ENCODE data around the gene SIAH3.

Gene SIAH3

DNA sequence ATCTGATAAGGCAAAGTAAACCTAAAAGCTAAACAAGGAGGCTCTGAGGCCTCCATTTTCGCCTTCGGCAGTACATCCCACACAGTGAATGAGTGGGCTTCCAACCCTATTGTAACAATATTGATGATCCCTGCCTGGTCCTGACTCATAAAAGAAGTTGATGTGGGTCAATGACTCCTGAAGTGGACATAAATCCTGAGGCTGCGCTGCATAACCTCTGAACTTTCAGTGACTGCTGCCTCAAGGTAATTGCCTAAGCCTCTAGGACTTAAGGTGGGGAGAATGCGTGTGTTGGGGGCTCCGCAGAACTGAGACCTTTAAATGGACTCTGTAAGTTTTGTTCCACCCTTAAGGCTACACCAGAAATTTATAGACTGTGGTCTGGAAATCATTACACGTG, 42.6 kb downstream of the SIAH3 start:
- Histone ChIP-seq H2AFZ (ENCODE audit: low read depth, low read length, severe bottlenecking) (no peak overlapping the region), H3K27ac (ENCODE audit: low read depth, low read length) (no peak overlapping the region), H3K9me2 (replicated peaks; ENCODE audit: insufficient read depth, low read length) (no peaks in the 10 kb centered on the region), H3K27me3 (ENCODE audit: low read length) (no peaks in the 10 kb centered on the region), H3K4me3 (ENCODE audit: insufficient read depth, low read length, poor library complexity, severe bottlenecking) (no peak overlapping the region), H3K9ac (ENCODE audit: low read length) (no peak overlapping the region), H3K4me2 (ENCODE audit: low read depth, low read length, poor library complexity, severe bottlenecking) (no peak overlapping the region), H3F3A (ENCODE audit: insufficient read depth) (no peaks in the 10 kb centered on the region), H3K9me3 (ENCODE audit: insufficient read depth, low read length) (no peaks in the 10 kb centered on the region), H3K36me3 (ENCODE audit: low read length) (no peaks in the 10 kb centered on the region), H4K20me1 (ENCODE audit: low read depth, low read length) (no peaks in the 10 kb centered on the region), H3K79me2 (ENCODE audit: insufficient read depth, low read length) (no peaks in the 10 kb centered on the region)
- TF ChIP-seq, protein P1, sequence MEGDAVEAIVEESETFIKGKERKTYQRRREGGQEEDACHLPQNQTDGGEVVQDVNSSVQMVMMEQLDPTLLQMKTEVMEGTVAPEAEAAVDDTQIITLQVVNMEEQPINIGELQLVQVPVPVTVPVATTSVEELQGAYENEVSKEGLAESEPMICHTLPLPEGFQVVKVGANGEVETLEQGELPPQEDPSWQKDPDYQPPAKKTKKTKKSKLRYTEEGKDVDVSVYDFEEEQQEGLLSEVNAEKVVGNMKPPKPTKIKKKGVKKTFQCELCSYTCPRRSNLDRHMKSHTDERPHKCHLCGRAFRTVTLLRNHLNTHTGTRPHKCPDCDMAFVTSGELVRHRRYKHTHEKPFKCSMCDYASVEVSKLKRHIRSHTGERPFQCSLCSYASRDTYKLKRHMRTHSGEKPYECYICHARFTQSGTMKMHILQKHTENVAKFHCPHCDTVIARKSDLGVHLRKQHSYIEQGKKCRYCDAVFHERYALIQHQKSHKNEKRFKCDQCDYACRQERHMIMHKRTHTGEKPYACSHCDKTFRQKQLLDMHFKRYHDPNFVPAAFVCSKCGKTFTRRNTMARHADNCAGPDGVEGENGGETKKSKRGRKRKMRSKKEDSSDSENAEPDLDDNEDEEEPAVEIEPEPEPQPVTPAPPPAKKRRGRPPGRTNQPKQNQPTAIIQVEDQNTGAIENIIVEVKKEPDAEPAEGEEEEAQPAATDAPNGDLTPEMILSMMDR (IDR thresholded peaks at IDR 0.05; ENCODE audit: insufficient read depth, low read length, poor library complexity, severe bottlenecking): no peak
- TF ChIP-seq EZH2phosphoT487 (conservative IDR thresholded peaks at IDR 0.05; ENCODE audit: low read length): no peak

DNA sequence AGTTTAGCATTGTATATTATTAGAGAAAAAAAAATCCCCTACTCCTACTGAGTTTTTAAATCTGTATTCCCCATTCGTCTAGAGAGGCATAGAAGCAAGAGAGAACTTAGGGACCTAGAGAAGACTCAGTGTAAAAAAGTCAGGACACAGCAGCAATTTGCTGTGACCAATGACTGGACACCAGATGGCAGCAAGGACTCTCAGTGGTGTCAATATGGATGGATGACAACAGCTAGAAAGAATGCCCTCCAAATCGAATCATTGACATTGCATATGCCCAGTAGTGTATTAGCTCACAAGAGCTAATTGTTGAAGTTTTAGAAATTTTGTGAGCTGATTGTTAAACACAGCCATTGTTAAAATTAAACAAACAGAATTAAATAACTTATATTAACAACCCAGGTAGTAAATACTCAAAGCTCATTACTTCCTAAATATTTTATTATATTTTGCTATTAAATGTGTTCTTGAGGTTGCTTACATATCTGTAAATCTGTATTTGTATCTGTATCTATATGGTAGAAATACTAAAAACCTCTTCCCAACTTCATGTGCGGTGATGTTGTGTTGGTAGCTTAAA, 43.9 kb downstream of the SIAH3 start:
- no peaks in the 10 kb centered on the region for H3K27me3 ChIP-seq (ENCODE audit: low read length)
- no peaks in the 10 kb centered on the region for H4K20me1 ChIP-seq (ENCODE audit: low read depth, low read length)
- TF ChIP-seq, protein P1 (IDR thresholded peaks at IDR 0.05; ENCODE audit: insufficient read depth, low read length, poor library complexity, severe bottlenecking): no peak
- TF ChIP-seq EZH2phosphoT487 (conservative IDR thresholded peaks at IDR 0.05; ENCODE audit: low read length): no peak
- no peak overlapping the region for H3K4me2 ChIP-seq (ENCODE audit: low read depth, low read length, poor library complexity, severe bottlenecking)
- no peaks in the 10 kb centered on the region for H3K9me2 ChIP-seq (replicated peaks; ENCODE audit: insufficient read depth, low read length)
- no peak overlapping the region for H2AFZ ChIP-seq (ENCODE audit: low read depth, low read length, severe bottlenecking)
- no peaks in the 10 kb centered on the region for H3F3A ChIP-seq (ENCODE audit: insufficient read depth)
- no peak overlapping the region for H3K27ac ChIP-seq (ENCODE audit: low read depth, low read length)
- no peaks in the 10 kb centered on the region for H3K36me3 ChIP-seq (ENCODE audit: low read length)
- no peak overlapping the region for H3K9ac ChIP-seq (ENCODE audit: low read length)
- no peaks in the 10 kb centered on the region for H3K79me2 ChIP-seq (ENCODE audit: insufficient read depth, low read length)
- no peak overlapping the region for H3K4me3 ChIP-seq (ENCODE audit: insufficient read depth, low read length, poor library complexity, severe bottlenecking)
- no peaks in the 10 kb centered on the region for H3K9me3 ChIP-seq (ENCODE audit: insufficient read depth, low read length)

DNA sequence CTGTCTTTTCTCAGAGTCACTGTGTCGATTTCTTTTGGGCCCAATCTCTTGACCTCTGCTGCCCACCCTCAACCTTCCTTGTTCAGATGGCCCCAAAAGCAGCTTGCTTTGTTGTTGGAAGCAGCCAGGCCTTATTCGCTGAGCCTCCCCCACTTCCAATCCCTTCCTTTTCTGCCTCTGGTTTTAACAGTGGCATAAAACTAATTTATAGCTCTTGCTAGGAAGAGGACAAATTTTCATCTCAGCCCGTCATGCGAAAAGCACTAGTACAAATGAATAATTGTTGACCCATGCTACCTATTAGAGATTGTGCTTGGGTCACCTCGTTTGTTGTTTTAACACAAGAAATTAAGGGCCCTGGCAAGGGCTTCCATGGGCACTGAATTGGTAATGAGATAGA, 51.1 kb downstream of the SIAH3 start:
- H3K4me3 ChIP-seq (ENCODE audit: insufficient read depth, low read length, poor library complexity, severe bottlenecking): no peak overlapping the region
- H3K79me2 ChIP-seq (ENCODE audit: insufficient read depth, low read length): no peaks in the 10 kb centered on the region
- H3K9me3 ChIP-seq (ENCODE audit: insufficient read depth, low read length): no peaks in the 10 kb centered on the region
- H4K20me1 ChIP-seq (ENCODE audit: low read depth, low read length): no peaks in the 10 kb centered on the region
- H3K36me3 ChIP-seq (ENCODE audit: low read length): no peaks in the 10 kb centered on the region
- no peak overlapping the region for H3K4me2 ChIP-seq (ENCODE audit: low read depth, low read length, poor library complexity, severe bottlenecking)
- no peak overlapping the region for H3K27ac ChIP-seq (ENCODE audit: low read depth, low read length)
- no peaks in the 10 kb centered on the region for H3F3A ChIP-seq (ENCODE audit: insufficient read depth)
- no peak overlapping the region for H3K9ac ChIP-seq (ENCODE audit: low read length)
- no peaks in the 10 kb centered on the region for H3K9me2 ChIP-seq (replicated peaks; ENCODE audit: insufficient read depth, low read length)
- TF ChIP-seq, protein P1 (IDR thresholded peaks at IDR 0.05; ENCODE audit: insufficient read depth, low read length, poor library complexity, severe bottlenecking): no peak
- no peak for TF ChIP-seq EZH2phosphoT487 (conservative IDR thresholded peaks at IDR 0.05; ENCODE audit: low read length)
- H3K27me3 ChIP-seq (ENCODE audit: low read length): no peaks in the 10 kb centered on the region
- no peak overlapping the region for H2AFZ ChIP-seq (ENCODE audit: low read depth, low read length, severe bottlenecking)

All from SU-DHL-6 (cell line).